ENCODE results near the gene TIPARP. TPM values are rescaled to one million over a fixed set of nuclear protein-coding genes. Genes with fewer than 3 reads are reported as not detected.

TIPARP gene
- total and polyA plus RNA-seq, 2 experiments from 2014 or later: 4.5 to 6.9 TPM

GRCh38 chr3:156710429-156710828 is 36.0 kb downstream of the TIPARP start:
- Mint-ChIP-seq H3K27ac (no peak overlapping the region), H3K4me3 (no peak overlapping the region), H3K36me3 (ENCODE audit: low read depth) (peaks cover 6% of the 10 kb centered on the region; the same call in 2 of the 3 replicates), H3K9me3 (no peaks in the 10 kb centered on the region), H3K4me1 (no peaks in the 10 kb centered on the region), H3K27me3 (ENCODE audit: insufficient read depth, low read depth, poor library complexity) (no peaks in the 10 kb centered on the region)
- no peak overlapping the region for H3K27ac ChIP-seq (ENCODE audit: low read depth)
- no peak for DNase-seq (ENCODE audit: low spot score)
- H3K4me1 ChIP-seq (ENCODE audit: insufficient read depth): no peaks in the 10 kb centered on the region
- no peak overlapping the region for H2AFZ ChIP-seq
- TF ChIP-seq ETS1 (IDR thresholded peaks at IDR 0.05): no peak
- TF ChIP-seq STAT1 (IDR thresholded peaks at IDR 0.05; ENCODE audit: unreplicated experiment): no peak
- TF ChIP-seq CTCF (conservative IDR thresholded peaks at IDR 0.05; ENCODE audit: low read depth in 2 of 2): no peak
- no peak for TF ChIP-seq ZNF462 (CRISPR knock-in tag; IDR thresholded peaks at IDR 0.05)
- TF ChIP-seq NANOG (IDR thresholded peaks at IDR 0.05; ENCODE audit: borderline replicate concordance): no peak
- no peak for TF ChIP-seq JUNB (IDR thresholded peaks at IDR 0.05; ENCODE audit: unreplicated experiment)
- TF ChIP-seq EZH2 (IDR thresholded peaks at IDR 0.05; ENCODE audit: low read depth, unreplicated experiment): no peak
- no peak for TF ChIP-seq REST (IDR thresholded peaks at IDR 0.05; ENCODE audit: unreplicated experiment)
- no peak for TF ChIP-seq ZNF331 (CRISPR knock-in tag; IDR thresholded peaks at IDR 0.05; ENCODE audit: low read depth)
- no peak for TF ChIP-seq CREB1 (CRISPR knock-in tag; IDR thresholded peaks at IDR 0.05; ENCODE audit: low read depth)
- TF ChIP-seq POLR2AphosphoS5 (IDR thresholded peaks at IDR 0.05; ENCODE audit: low read depth): no peak
- TF ChIP-seq ZNF114 (CRISPR knock-in tag; IDR thresholded peaks at IDR 0.05): no peak
- no peak for TF ChIP-seq EZH2phosphoT487 (IDR thresholded peaks at IDR 0.05; ENCODE audit: unreplicated experiment)
- no peaks in the 10 kb centered on the region for H3K36me3 ChIP-seq (ENCODE audit: insufficient read depth)
- ATAC-seq: no peak
- H3F3A ChIP-seq (replicated peaks; ENCODE audit: low read depth): no peaks in the 10 kb centered on the region
- no peak overlapping the region for H3K4me3 ChIP-seq
- H4K20me1 ChIP-seq (replicated peaks; ENCODE audit: insufficient read depth): no peaks in the 10 kb centered on the region
- peaks cover 4% of the 10 kb centered on the region; the same call in 1 of the 2 replicates for H3K9me2 ChIP-seq (ENCODE audit: insufficient read depth)
- H3K4me2 ChIP-seq: no peak overlapping the region
- H3K79me2 ChIP-seq (replicated peaks; ENCODE audit: insufficient read depth): no peaks in the 10 kb centered on the region
- no peaks in the 10 kb centered on the region for H3K27me3 ChIP-seq (ENCODE audit: insufficient read depth)

Data from GM23338 (cell line).